Activated CD8-positive, alpha-beta memory T cell treated with anti-CD3 and anti-CD28 coated beads for 24 hours (primary cell): ENCODE results near the gene ZNF865.
A peak's percentile ranks its signal among the peaks of the same experiment; 100 is the strongest.

Experiments used
- DNase-seq: peaks from one replicate; pipeline ENCODE4 v3.0.0-alpha.2; 2020

The ZNF865 gene

DNA sequence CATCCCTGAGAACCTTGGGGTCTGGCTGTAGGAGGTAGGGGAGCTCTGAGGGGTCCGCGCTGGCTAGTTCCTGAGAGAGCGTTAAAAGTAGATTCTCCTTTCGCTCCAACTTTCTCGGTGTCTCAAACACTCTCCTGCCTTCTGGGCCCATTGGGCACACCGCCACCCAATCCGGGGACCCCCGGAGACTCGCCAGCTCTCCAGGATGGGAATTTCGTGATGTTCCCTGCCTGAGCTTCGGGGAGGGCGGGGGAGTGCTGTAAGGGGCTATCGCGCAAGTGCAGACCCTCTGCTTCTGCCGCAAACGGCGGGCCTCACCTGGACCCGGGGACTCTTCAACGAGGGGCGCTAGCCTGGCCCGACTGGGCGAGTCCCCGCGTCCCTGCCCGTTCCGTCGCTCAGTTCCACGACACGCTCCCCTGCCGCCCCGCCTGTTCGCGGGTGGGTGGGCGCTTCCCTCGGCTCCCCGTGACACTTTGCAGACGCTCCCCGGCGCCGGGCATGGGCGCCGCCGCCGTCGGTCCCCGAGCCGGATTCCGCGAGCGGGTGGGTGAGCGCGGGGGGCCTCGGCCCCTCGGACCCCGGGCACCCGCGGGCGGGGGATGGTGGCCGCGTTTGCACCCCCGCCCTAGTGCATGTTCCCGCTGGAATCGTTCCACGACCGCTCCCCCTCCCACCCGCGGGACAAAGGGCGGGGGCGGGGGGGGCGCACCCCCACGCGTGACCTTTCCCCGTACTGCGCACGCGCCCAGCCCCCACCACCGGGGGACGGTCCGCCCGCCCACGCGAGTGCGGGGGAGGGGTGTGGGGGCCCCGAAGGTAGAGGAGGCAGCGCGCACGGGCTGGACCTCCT lies 42.5 kb downstream of the ZNF865 start, which contains the start of gene CCDC106:
Gene CCDC106 (plus strand): TSS at position 481 of the 853 bp plus-strand sequence. CDS start 835 bp downstream, outside the sequence.
- DNase-seq, result peak; percentile 81

- DNase-seq, result no peak
These were observed 43.3 kb downstream of the ZNF865 start for GRCh38 chr19:55648585-55649267.

- DNase-seq, result no peak
These were observed 44.0 kb downstream of the ZNF865 start for GRCh38 chr19:55649268-55650125.

DNA sequence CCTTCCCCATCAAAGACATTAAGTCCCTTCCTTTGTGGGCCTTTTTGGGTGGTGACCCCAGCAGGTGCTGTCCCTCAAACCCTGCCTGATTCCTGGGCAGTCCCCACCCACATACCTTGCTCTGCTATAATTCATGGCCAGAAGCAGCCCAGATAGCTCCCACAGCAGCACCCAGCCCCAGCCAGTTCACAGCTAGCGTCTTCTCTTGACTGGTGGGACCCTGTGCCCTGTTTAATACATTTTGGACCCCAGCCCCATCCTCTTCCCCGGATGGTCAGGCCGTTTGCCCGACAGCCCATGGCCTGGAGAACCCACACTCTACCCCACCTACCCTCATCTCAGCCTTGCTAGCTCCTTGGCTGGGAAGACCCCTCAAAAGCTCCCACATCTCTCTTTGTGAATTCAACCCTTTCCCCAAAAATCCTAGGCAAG lies 44.7 kb downstream of the ZNF865 start:
- DNase-seq, result no peak

DNA sequence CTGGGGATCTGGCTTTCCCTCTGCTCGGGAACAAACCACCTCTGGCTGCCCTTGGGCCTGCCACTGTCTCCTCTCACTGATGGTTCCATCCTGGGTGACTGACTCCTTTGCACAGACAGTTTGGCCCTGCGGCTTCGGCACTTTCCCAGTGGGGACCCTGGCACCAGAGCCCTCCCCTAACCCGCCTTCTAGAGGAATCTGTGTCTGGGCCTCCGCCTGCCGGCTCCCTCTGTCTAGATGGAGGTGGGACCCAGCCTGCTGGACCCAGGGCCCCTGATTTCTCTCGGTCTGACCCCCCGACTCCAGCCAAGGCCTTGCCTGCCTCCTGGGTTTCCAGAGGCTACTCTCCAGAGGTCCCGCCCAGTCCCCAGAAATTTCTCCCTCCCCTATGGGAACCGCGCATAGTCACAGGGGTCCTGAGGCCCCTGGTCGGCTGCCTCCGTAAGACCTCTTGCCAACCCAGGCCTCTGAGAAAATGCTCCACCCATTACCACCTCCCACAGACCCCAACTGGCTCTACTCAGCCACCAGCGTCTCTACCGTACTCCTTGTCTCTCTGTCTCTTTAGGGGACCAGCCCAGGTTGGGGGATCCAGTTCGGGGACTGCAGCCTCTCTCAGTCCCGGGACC lies 45.3 kb downstream of the ZNF865 start:
- no peak for DNase-seq

GRCh38 chr19:55651236-55651635 lies 45.8 kb downstream of the ZNF865 start:
- no peak for DNase-seq

GRCh38 chr19:55652311-55653128 lies 47.1 kb downstream of the ZNF865 start:
- DNase-seq, result no peak

GRCh38 chr19:55653651-55654322 lies 48.3 kb downstream of the ZNF865 start:
- DNase-seq, result peak; percentile 99

GRCh38 chr19:55654323-55654867 lies 48.9 kb downstream of the ZNF865 start:
- DNase-seq, result no peak

GRCh38 chr19:55654868-55655647 lies 49.6 kb downstream of the ZNF865 start, which contains the start of gene U2AF2:
TSS of gene U2AF2 (plus strand) at chr19:55655035. CDS start at chr19:55655105, 70 bp downstream.
- peak; percentile 99 for DNase-seq

GRCh38 chr19:55655648-55656040 lies 50.2 kb downstream of the ZNF865 start:
- DNase-seq, result no peak

DNA sequence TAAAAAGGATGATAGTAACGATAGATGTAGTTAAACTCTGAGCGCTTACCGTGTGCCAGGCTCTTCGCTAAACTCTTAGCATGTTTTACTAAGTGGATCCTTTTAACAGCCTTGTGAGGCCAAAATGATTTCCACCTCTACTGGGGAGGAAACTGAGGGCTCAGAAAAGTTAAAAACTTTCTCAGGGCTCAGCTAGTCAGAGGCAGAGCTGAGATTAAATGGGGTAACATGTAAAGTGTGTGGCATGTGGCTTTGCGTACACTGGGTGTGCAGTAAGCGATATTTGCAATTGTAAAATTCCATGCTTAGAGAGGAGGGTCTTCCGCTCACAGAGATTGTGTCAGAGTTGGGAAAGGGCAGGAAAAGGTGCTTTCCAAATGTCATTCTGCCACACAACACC lies 51.1 kb downstream of the ZNF865 start:
- no peak for DNase-seq

DNA sequence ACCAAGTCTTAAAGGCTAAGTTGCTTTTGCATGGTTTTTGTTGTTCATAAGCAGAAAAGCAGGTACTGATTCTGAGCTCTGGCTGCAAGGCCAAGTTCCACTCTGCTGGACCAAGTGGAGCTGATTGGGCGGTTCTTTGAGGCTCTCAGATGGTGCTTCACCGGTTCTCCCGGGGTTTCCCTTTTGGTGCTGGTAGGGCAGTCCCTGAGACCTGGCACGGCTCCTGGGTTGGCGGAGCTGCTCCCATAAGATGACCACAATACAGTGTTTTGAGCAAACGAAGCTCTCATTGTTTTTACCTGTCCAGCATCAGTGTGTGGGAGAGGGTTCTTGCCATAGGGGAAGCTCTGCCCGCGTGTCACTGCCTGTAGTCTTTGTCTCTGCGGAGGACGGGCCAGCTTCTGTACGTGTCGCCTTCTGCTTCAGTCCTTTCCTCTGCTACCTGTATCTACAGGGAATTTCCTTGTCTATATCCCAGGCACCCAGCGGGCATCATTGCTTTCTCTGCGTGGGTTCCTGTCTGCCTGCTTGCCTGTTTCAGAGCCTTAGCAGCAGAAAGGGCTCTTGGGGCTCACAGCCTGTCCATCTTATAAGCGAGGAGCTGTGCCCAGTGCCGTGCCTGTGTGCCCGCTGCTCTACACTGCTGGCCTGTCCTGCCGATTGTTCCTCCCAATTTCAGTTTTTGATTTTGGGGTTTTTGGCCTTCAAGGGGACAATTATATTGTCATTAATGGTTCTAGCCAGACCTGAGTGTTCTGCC lies 51.7 kb downstream of the ZNF865 start:
- no peak for DNase-seq

DNA sequence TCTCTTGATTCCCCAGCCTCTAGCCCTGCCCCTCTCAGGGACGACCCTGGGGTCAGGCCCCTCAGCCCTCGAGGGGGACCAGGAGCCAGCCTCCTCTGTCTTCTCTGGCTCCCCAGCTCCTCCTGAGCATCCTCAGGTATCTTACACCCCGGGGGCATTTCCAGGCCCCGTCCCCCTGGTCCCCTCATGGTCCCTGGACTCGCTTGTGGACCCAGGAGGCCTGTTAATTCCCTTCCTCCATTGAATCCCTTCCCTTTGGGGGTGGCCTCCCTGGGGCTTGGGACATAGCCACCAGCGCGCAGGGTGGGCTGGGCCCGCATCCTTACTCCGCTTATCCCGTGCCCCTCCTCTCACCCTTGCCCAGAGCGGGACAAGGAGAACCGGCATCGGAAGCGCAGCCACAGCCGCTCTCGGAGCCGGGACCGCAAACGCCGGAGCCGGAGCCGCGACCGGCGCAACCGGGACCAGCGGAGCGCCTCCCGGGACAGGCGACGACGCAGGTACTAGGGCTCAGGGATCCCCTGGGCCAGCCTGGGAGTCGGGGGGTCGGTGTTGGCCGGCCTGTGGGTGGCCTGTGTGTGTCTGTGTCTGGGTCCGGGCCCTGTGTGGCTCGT lies 53.5 kb downstream of the ZNF865 start:
- no peak for DNase-seq

DNA sequence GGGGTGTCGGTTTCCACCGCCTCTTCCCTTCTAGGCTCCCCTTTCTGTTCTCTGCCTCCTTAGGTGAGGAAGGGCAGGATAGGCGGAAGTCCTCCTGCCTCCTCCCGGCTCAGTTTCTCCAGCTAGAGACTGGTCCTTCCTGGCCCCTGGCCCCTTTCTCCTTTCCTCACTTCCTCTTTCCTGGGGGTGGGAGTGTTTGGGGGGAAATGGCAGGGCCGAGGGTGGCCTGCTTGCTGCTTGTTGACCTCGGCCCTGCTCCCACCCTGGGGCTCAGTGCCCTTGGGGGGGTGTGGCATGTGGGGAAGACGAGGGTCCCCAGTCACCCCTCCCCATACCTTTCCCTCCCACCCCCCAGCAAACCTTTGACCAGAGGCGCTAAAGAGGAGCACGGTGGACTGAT lies 54.4 kb downstream of the ZNF865 start:
- no peak for DNase-seq

DNA sequence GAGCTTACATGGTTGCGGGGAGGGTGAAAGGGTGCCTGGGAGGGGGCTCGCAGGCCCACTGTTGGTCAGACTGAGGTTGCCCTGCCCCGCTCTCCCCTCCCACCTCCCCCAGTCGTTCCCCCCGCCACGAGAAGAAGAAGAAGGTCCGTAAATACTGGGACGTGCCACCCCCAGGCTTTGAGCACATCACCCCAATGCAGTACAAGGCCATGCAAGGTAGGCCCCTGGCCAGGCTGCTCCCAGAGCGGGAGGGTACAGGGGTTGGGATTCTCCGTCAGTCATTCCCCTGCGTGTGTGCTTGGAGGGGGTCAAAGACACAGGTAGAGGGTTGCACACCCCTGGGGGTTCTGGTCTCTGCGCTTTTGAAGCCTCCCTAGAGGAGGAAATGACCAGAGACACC lies 55.0 kb downstream of the ZNF865 start:
- DNase-seq, result no peak

GRCh38 chr19:55660991-55661390 lies 55.5 kb downstream of the ZNF865 start:
- DNase-seq, result no peak

DNA sequence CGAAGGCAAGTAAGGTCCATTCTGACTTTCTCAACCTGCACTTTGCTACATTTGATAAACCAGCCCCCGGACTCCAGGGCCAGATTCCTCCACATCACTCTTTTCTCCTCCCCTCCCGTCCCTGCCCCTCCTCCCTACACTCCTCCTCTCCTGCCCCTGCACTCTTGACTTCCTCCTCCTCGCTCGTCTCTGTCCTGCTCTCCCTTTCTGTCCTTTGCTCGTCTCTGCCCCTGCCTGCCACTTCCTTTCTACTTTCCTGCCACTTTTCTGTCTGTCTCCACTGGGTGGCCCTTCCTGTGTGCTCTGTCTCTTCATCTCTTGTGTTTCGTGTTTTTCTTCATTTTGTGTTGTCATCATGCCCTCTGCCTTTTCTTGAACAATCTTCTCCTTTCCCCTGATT lies 56.4 kb downstream of the ZNF865 start:
- no peak for DNase-seq
